Mesendoderm (in vitro differentiated cells): Measurements from ENCODE around the gene MAP2K7.

ENCODE experiments used
- DNase-seq: peaks from one replicate; pipeline ENCODE4 v3.0.0; 2013
- H2AK5ac ChIP-seq: 2 replicates; pipeline ENCODE4 v1.6.1; 2013; ENCODE audit warnings: low read length, inconsistent platforms
- H2BK120ac ChIP-seq: 2 replicates; pipeline ENCODE4 v1.6.1; 2013; ENCODE audit warnings: low read depth, mild to moderate bottlenecking, low read length, moderate library complexity, mixed read lengths
- H2BK15ac ChIP-seq: replicated peaks from 2 replicates; pipeline ENCODE4 v1.6.1; 2013; ENCODE audit warnings: low read depth, mild to moderate bottlenecking, moderate library complexity
- H2BK5ac ChIP-seq: 2 replicates; pipeline ENCODE4 v1.6.1; 2013; ENCODE audit warnings: low read length, inconsistent platforms
- H3K18ac ChIP-seq: 2 replicates; pipeline ENCODE4 v1.6.1; 2013; ENCODE audit warnings: mild to moderate bottlenecking, low read length, mixed read lengths
- H3K23ac ChIP-seq: one replicate; pipeline ENCODE4 v1.6.1; 2013; ENCODE audit warnings: low read length
- H3K27ac ChIP-seq: 2 replicates; pipeline ENCODE4 v1.5.1; 2013; ENCODE audit warnings: low read depth, mild to moderate bottlenecking, inconsistent platforms, low read length, moderate library complexity
- H3K27me3 ChIP-seq: 2 replicates; pipeline ENCODE4 v1.6.1; 2013; ENCODE audit warnings: low read length, control low read depth, mild to moderate bottlenecking, inconsistent platforms; ENCODE audit not compliant: insufficient read depth, poor library complexity
- H3K36me3 ChIP-seq: 2 replicates; pipeline ENCODE4 v1.6.1; 2013; ENCODE audit warnings: low read length, inconsistent platforms; ENCODE audit not compliant: control insufficient read depth, insufficient read depth
- H3K4ac ChIP-seq: one replicate; pipeline ENCODE4 v1.6.1; 2013; ENCODE audit warnings: low read depth, mild to moderate bottlenecking, low read length, moderate library complexity
- H3K4me1 ChIP-seq: 2 replicates; pipeline ENCODE4 v1.6.1; 2013; ENCODE audit warnings: low read depth, low read length, inconsistent platforms; ENCODE audit not compliant: control insufficient read depth
- H3K4me2 ChIP-seq: 2 replicates; pipeline ENCODE4 v1.6.1; 2013; ENCODE audit warnings: low read length
- H3K4me3 ChIP-seq: 2 replicates; pipeline ENCODE4 v1.5.1; 2013; ENCODE audit warnings: mild to moderate bottlenecking, low read length
- H3K56ac ChIP-seq: one replicate; pipeline ENCODE4 v1.6.1; 2013; ENCODE audit warnings: low read length
- H3K79me1 ChIP-seq: 2 replicates; pipeline ENCODE4 v1.6.1; 2013; ENCODE audit warnings: low read length, inconsistent platforms
- H3K79me2 ChIP-seq: 2 replicates; pipeline ENCODE4 v1.6.1; 2013; ENCODE audit warnings: mild to moderate bottlenecking, low read length; ENCODE audit not compliant: control insufficient read depth, insufficient read depth
- H3K9ac ChIP-seq: 2 replicates; pipeline ENCODE4 v1.6.1; 2013; ENCODE audit warnings: low read length, inconsistent platforms
- H4K5ac ChIP-seq: one replicate; pipeline ENCODE4 v1.6.1; 2013; ENCODE audit warnings: low read length
- H4K8ac ChIP-seq: one replicate; pipeline ENCODE4 v1.6.1; 2013; ENCODE audit warnings: low read depth, mild to moderate bottlenecking, control low read depth, low read length, moderate library complexity
- WGBS: extraction: QIAGEN DNeasy Blood & Tissue Kit; methylation state at CpG from one replicate; pipeline ENCODE4 v1.1.7; 2013; ENCODE audit warnings: low lambda C conversion rate, missing lambda C conversion rate; ENCODE audit not compliant: insufficient coverage; ENCODE audit errors: extremely low coverage; 5-methylcytosine and 5-hydroxymethylcytosine counted together

Gene MAP2K7

DNA sequence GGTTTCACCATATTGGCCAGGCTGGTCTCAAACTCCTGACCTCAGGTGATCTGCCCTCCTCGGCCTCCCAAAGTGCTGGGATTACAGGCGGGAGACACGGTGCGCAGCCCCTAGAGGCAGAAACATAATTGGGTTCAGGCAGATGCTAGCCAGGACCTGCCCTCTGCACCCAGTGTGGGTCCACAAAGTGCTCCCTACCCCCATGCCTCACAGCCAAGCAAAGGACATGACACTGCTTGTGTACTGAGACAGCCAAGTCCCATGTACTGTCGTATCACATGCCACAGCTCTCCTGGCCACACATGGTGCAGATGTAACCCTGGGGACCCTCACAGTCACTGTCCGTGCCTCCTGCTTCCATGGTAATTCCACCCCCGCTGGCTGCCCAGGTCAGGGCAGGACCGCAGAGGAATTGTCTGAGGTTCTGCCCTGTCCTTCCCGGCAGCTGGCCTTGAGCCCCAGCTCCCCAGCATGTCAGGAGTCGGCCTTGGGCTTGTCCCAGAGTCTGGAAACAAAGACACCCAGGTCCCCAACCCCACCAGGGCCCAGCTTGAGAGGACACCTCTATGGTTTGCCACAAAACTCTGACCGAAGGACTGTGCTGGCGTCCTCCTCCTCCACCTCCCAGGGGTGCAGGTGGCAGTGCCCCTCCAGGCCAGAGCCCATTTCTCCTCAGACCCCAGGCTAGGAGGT lies 37.1 kb upstream of the MAP2K7 start:
- Histone ChIP-seq H3K18ac (no peak overlapping the region), H4K5ac (no peak overlapping the region), H3K79me2 (no peaks in the 10 kb centered on the region), H3K27ac (no peak overlapping the region), H3K4me2 (no peak overlapping the region), H2BK15ac (no peak overlapping the region), H3K56ac (no peak overlapping the region), H2AK5ac (no peak overlapping the region), H2BK5ac (no peak overlapping the region), H3K9ac (no peak overlapping the region), H2BK120ac (no peak overlapping the region), H3K27me3 (peaks cover 15% of the 10 kb centered on the region), H3K4ac (no peak overlapping the region), H3K23ac (no peak overlapping the region), H3K4me1 (peaks cover 2% of the 10 kb centered on the region), H3K4me3 (no peak overlapping the region), H4K8ac (no peak overlapping the region), H3K36me3 (no peaks in the 10 kb centered on the region), H3K79me1 (no peaks in the 10 kb centered on the region)
- no CpG with 5 or more reads among the region's 12 CpGs for WGBS
- DNase-seq: no peak

DNA sequence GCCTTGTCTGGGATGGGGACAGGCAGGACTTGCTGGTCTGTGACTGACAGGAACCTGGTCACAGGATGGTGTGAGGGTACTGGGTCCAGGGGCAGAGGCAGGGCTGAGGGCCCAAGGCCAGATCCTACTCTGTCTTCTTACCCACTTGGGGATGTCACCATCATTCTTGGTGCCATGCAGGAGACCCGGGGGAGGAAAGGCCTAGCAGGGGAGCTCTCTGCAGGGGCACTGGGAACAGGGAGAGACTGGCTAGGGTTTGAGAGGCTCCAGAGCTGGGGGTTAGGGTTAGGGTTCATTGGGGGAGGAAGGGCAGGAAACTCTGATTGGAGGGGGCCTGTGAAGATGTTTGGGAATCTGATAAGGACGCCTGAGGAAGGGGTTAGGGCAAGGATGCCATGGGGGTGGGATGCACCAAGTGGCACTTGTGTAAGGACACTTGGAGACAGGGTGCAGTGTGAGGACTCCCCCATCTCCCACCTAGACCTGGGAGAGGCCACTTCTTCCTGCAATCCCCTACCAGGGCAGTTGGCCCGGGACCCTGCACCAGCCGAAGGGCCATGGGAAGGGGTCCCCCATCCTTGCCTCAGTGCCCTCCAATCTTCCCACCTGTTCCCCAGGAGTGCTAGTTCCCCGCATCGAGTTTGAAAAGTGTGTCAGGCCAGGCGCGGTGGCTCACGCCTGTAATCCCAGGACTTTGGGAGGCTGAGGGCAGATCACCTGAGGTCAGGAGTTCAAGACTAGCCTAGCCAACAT lies 36.4 kb upstream of the MAP2K7 start:
- Histone ChIP-seq H3K4me3 (no peak overlapping the region), H3K4me2 (no peak overlapping the region), H2AK5ac (no peak overlapping the region), H3K4ac (no peak overlapping the region), H4K5ac (no peak overlapping the region), H2BK5ac (no peak overlapping the region), H3K18ac (no peak overlapping the region), H3K36me3 (no peaks in the 10 kb centered on the region), H3K79me1 (no peaks in the 10 kb centered on the region), H3K79me2 (no peaks in the 10 kb centered on the region), H3K27me3 (peaks cover 15% of the 10 kb centered on the region), H3K56ac (no peak overlapping the region), H2BK120ac (no peak overlapping the region), H2BK15ac (no peak overlapping the region), H4K8ac (no peak overlapping the region), H3K27ac (no peak overlapping the region), H3K23ac (no peak overlapping the region), H3K9ac (no peak overlapping the region), H3K4me1 (no peaks in the 10 kb centered on the region)
- DNase-seq: no peak
- no CpG with 5 or more reads among the region's 9 CpGs for WGBS

DNA sequence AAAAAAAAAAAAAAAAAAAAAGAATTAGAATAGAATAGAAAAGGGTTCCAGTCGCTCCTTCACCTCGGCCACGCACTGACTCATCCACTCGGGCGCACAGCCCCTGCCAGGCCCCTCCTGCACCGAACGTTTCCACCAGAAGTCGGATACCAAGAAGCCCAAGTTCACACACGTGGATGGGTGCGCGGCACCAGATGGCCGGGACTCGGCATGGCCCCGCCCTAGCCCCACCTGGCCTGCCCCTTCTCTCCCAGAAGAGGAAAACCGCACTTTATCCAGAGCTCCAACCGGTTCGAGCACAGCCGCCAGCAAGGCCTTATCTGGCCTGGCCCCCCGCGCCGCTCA lies 35.4 kb upstream of the MAP2K7 start:
- no peak overlapping the region for H3K56ac ChIP-seq

DNA sequence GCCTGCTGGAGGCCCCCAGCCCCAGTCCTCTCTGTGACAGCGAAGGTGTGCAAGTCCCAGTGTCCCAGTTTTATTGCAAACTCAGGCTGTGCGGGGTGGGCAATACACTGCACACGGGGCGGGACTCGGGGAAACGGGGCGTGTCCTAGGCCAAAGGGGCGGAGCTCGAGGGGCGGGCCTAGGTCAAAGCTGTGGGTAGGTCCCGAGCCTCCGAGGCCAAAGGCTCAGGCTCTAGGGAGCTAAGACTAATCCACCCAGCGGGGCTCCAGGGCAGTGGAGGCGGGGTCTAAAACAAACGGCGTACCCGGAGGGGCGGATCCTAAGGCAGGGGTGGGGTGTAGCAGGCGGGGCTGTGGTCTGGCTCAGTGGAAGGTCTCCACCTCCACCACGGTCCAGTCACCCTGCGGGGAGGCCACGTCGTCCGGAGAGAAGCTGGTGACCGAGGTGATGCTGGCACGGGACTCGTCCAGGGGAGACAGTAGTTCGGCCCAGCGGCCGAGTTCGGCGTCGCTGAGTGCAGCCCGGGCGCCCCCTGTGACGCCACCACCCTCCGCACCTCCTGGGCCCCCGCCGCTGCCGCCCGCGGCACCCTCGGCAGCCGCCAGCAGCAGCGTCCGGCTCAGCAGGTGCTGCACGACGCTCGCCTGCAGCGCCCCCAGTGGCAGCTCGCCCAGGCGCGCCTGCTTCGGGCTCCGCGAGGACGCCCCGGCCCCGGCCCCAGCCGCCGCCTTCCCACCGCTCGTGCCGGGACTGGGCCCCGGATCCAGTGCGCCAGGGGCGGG lies 34.8 kb upstream of the MAP2K7 start:
- Histone ChIP-seq H3K27ac (no peak overlapping the region), H3K23ac (no peak overlapping the region), H2BK15ac (no peak overlapping the region), H3K18ac (no peak overlapping the region), H3K4ac (no peak overlapping the region), H3K4me3 (no peak overlapping the region), H3K79me2 (no peaks in the 10 kb centered on the region), H4K5ac (no peak overlapping the region), H2BK120ac (no peak overlapping the region), H3K36me3 (no peaks in the 10 kb centered on the region), H3K79me1 (no peaks in the 10 kb centered on the region), H3K9ac (no peak overlapping the region), H3K4me1 (no peaks in the 10 kb centered on the region), H2BK5ac (no peak overlapping the region), H3K56ac (no peak overlapping the region), H4K8ac (no peak overlapping the region), H3K27me3 (peaks cover 14% of the 10 kb centered on the region), H2AK5ac (no peak overlapping the region), H3K4me2 (peak overlapping the region; percentile 50)
- peak; percentile 91 for DNase-seq
- WGBS: no CpG with 5 or more reads among the region's 67 CpGs

More for the DNA sequence above, 35.4 kb upstream of the MAP2K7 start:
- Histone ChIP-seq H2BK5ac (no peak overlapping the region), H3K4me3 (no peak overlapping the region), H4K5ac (no peak overlapping the region), H3K27me3 (peaks cover 16% of the 10 kb centered on the region), H2AK5ac (no peak overlapping the region), H4K8ac (no peak overlapping the region), H3K18ac (no peak overlapping the region), H3K36me3 (no peaks in the 10 kb centered on the region), H3K4me2 (no peak overlapping the region), H3K4ac (no peak overlapping the region), H3K27ac (no peak overlapping the region), H3K79me1 (no peaks in the 10 kb centered on the region), H3K4me1 (no peaks in the 10 kb centered on the region), H3K23ac (no peak overlapping the region), H3K79me2 (no peaks in the 10 kb centered on the region), H3K9ac (no peak overlapping the region), H2BK120ac (no peak overlapping the region), H2BK15ac (no peak overlapping the region)
- DNase-seq: no peak
- no CpG with 5 or more reads among the region's 21 CpGs for WGBS

DNA sequence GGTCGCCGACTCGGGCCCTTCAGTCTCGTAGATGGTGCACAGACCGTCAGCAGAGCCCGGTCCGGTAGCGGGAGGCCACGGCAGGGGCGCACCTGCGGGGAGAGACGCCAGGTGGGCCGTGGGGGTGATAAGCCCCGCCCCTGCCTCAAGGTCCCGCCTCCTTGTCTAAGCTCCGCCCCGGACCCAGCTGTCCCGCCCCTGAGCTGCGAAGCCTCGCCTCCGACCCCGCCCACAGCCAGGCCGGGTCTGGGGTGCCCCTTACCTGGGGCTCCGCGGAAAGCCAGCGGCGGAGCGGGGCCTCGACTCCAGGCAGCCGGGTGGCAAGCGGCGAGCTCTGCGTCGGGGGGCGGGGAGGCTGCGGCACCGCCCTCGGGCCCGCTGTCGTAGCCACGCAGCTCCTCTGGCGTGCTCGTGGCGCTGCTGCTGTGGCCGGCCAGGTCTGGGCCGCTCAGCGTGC lies 34.2 kb upstream of the MAP2K7 start:
- Histone ChIP-seq H3K27me3 (peaks cover 11% of the 10 kb centered on the region), H3K27ac (no peak overlapping the region), H4K5ac (no peak overlapping the region), H2BK5ac (no peak overlapping the region), H3K23ac (no peak overlapping the region), H3K36me3 (no peaks in the 10 kb centered on the region), H2BK120ac (no peak overlapping the region), H4K8ac (no peak overlapping the region), H3K18ac (no peak overlapping the region), H3K9ac (no peak overlapping the region), H3K79me1 (no peaks in the 10 kb centered on the region), H2BK15ac (no peak overlapping the region), H3K79me2 (no peaks in the 10 kb centered on the region), H3K4me3 (no peak overlapping the region), H3K4ac (no peak overlapping the region), H3K56ac (peak overlapping the region; percentile 49), H3K4me2 (peak overlapping the region; percentile 52), H3K4me1 (no peaks in the 10 kb centered on the region), H2AK5ac (no peak overlapping the region)
- no CpG with 5 or more reads among the region's 47 CpGs for WGBS
- DNase-seq: peak; percentile 70
